Activated naive CD8-positive, alpha-beta T cell treated with anti-CD3 and anti-CD28 coated beads, Interleukin-2, amount 50 U/mL, for 24 hours (primary cell): Measurements from ENCODE around the gene PDCD5.
A peak's percentile ranks its signal among the peaks of the same experiment; 100 is the strongest.
"Not testable (repeated sequence)": the region's sequence is repeated elsewhere in the genome, so short reads cannot be mapped to it uniquely, and the experiment has no call there.

Experiments
- ATAC-seq: fragments of 150-1000 bp; cut with Tn5 transposase; one replicate; pipeline ENCODE4 v1.10.0; 2021
- DNase-seq: peaks from one replicate; pipeline ENCODE4 v3.0.0; 2021
- H3K27ac Mint-ChIP-seq: one replicate; pipeline ENCODE4 v1.8.0; 2021; ENCODE audit warnings: mild to moderate bottlenecking, mixed read lengths
- H3K27me3 Mint-ChIP-seq: one replicate; pipeline ENCODE4 v1.8.0; 2021; ENCODE audit warnings: mixed read lengths
- H3K36me3 Mint-ChIP-seq: one replicate; pipeline ENCODE4 v1.8.0; 2021; ENCODE audit warnings: low read depth, mixed read lengths
- H3K4me1 Mint-ChIP-seq: one replicate; pipeline ENCODE4 v1.8.0; 2021; ENCODE audit warnings: mixed read lengths
- H3K4me3 Mint-ChIP-seq: one replicate; pipeline ENCODE4 v1.8.0; 2021; ENCODE audit warnings: mild to moderate bottlenecking, moderate library complexity, mixed read lengths
- H3K9me3 Mint-ChIP-seq: one replicate; pipeline ENCODE4 v1.8.0; 2021; ENCODE audit warnings: mixed read lengths

The PDCD5 gene

DNA sequence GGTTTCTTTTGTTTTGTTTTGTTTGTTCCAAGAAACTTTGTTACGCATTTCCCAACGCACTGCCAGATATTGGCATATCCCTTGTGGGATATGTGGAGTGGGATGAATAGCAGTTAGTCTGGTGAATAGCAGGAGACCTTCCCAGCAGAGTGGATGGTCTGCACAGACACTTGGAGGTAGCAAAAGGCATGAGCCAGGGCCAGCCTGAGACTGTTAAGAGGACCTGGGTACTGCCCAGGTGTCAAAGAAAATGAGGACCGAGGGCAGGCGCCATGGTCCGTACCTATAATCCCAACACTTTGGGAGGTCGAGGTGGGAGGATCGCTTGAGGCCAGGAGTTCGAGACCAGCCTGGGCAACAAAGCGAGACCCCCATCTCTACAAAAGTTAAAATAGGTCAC lies 13.5 kb upstream of the PDCD5 start:
- H3K36me3 Mint-ChIP-seq: no peaks in the 10 kb centered on the region
- no peak for ATAC-seq
- no peak overlapping the region for H3K27ac Mint-ChIP-seq
- H3K9me3 Mint-ChIP-seq: no peaks in the 10 kb centered on the region
- no peak for DNase-seq
- H3K27me3 Mint-ChIP-seq: peaks cover 7% of the 10 kb centered on the region
- peaks cover under 1% of the 10 kb centered on the region for H3K4me1 Mint-ChIP-seq
- H3K4me3 Mint-ChIP-seq: no peak overlapping the region

DNA sequence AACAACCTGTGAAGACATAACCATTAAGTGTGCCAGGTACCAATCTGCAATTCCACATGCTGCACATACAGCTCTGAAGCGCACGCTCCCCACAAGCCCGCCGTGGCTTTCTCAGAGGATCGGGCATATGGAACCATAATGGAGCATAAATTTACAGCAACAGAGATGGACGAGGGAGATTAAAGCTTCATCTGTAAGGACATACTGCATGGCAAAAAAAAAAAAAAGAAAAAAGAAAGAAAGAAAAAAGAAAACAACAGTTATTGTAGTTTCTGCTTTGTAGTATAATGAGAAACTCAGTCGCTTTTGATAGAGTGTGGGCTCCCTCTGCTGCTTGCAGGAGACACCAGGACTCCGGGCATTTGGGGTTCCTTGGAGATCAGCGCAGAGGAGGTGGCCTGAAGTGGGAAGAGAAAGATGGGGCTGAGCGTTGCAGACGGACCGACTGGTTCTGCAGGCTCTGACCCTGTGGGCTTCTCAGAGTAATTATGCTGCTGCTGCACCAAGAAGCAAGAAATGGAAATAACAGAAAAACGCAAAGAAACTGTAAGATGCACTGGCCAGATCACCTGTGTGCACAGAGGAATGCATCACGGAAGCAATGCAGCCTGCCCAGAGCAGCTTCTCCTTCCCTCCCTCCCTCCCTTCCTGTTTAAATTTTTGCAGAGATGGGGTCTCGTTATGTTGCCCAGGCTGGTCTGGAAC lies 10.8 kb upstream of the PDCD5 start:
- no peak overlapping the region for H3K4me3 Mint-ChIP-seq
- H3K27ac Mint-ChIP-seq: no peak overlapping the region
- DNase-seq (peak; percentile 46), ATAC-seq (peak; percentile 76)
- peaks cover 9% of the 10 kb centered on the region for H3K4me1 Mint-ChIP-seq
- H3K9me3 Mint-ChIP-seq: no peaks in the 10 kb centered on the region
- H3K27me3 Mint-ChIP-seq: peaks cover 13% of the 10 kb centered on the region
- H3K36me3 Mint-ChIP-seq: no peaks in the 10 kb centered on the region

DNA sequence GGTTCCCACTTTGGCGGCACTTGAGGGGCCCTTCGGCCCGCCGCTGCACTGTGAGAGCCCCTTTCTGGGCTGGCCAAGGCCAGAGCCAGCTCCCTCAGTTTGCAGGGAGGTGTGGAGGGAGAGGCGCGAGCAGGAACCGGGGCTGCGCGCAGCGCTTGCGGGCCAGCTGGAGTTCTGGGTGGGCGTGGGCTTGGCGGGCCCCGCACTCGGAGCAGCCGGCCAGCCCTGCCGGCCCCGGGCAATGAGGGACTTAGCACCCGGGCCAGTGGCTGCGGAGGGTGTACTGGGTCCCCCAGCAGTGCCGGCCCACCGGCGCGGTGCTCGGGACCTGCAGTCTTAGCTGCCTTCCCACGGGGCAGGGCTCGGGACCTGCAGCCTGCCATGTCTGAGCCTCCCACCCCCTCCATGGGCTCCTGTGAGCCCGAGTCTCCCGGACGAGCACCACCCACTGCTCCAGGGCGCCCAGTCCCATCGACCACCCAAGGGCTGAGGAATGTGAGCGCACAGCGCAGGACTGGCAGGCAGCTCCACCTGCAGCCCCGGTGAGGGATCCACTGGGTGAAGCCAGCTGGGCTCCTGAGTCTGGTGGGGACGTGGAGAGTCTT lies 9.4 kb upstream of the PDCD5 start:
- not testable (repeated sequence) for H3K4me3 Mint-ChIP-seq, ATAC-seq, H3K36me3 Mint-ChIP-seq, H3K4me1 Mint-ChIP-seq, DNase-seq, H3K27ac Mint-ChIP-seq, H3K9me3 Mint-ChIP-seq
- H3K27me3 Mint-ChIP-seq: peaks cover 15% of the 10 kb centered on the region

DNA sequence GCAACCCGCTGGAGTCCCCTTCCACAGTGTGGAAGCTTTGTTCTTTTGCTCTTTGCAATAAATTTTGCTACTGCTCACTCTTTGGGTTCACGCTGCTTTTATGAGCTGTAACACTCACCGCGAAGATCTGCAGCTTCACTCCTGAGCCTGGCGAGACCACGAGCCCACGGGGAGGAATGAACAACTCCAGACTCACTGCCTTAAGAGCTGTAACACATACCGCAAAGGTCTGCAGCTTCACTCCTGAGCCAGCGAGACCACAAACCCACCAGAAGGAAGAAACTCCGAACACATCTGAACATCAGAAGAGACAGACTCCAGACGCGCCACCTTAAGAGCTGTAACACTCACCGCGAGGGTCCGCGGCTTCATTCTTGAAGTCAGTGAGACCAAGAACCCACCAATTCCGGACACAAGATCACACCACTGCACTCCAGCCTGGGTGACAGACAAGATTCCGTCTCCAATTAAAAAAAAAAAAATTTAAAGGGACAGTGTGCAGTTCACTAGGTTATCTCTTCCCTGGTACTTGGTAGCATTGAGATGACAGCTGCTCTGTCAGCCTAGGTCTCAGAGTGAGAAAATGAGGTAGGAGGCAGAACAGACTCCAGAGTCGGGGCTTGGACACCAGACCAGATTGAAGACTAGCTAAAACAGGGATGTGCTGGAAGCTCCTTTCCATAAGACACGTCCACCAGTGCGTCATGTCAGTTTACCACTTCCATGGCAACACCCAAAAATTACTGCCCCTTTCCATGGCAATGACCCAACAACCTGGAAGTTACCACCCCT lies 8.1 kb upstream of the PDCD5 start:
- H3K27me3 Mint-ChIP-seq: peaks cover 19% of the 10 kb centered on the region
- H3K4me1 Mint-ChIP-seq, H3K36me3 Mint-ChIP-seq, DNase-seq, H3K9me3 Mint-ChIP-seq: not testable (repeated sequence)
- H3K27ac Mint-ChIP-seq: peak overlapping the region; percentile 20
- H3K4me3 Mint-ChIP-seq: peak overlapping the region; percentile 68
- peak; percentile 62 for ATAC-seq

DNA sequence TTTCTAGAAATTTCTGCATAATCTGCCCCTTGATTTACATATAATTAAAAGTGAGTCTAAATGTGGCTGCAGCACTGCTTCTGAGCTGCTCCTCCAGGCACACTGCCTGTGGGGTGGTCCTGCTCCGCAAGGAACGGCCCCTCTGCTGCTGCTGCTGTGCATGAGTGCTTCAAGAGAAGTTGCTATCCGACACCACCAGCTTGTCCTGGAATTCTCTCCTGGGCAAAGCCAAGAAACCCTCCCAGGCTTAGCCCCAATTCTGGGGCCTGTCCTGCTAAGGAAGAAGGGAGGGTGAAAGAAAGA lies 7.5 kb upstream of the PDCD5 start:
- ATAC-seq: no peak
- no peak for DNase-seq
- Mint-ChIP-seq H3K9me3 (no peaks in the 10 kb centered on the region), H3K27ac (no peak overlapping the region), H3K36me3 (no peaks in the 10 kb centered on the region), H3K27me3 (peaks cover 19% of the 10 kb centered on the region), H3K4me3 (no peak overlapping the region), H3K4me1 (peaks cover 9% of the 10 kb centered on the region)

DNA sequence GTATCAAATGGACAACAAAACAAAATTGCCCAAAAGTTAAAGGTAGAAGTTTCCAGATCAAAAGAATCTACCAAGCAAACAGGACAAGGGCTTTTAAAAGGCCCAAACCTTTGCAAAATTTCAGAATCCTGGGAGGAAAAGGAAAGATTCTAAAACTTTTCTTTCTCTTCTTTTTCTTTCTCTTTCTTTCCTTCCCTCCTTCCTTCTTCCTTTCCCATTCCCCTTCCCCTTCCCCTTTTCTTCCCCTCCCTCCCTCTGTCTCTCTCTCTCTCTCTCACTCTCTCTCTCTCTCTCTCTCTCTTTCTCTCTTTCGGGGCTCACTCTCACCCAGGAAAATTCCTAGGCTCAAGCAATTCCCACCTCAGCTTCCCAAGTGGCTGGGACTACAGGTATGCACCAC lies 4.2 kb upstream of the PDCD5 start:
- Mint-ChIP-seq H3K27ac (no peak overlapping the region), H3K9me3 (no peaks in the 10 kb centered on the region), H3K36me3 (peaks cover 2% of the 10 kb centered on the region), H3K4me1 (peaks cover 12% of the 10 kb centered on the region), H3K27me3 (peaks cover 11% of the 10 kb centered on the region), H3K4me3 (no peak overlapping the region)
- ATAC-seq (no peak), DNase-seq (no peak)

DNA sequence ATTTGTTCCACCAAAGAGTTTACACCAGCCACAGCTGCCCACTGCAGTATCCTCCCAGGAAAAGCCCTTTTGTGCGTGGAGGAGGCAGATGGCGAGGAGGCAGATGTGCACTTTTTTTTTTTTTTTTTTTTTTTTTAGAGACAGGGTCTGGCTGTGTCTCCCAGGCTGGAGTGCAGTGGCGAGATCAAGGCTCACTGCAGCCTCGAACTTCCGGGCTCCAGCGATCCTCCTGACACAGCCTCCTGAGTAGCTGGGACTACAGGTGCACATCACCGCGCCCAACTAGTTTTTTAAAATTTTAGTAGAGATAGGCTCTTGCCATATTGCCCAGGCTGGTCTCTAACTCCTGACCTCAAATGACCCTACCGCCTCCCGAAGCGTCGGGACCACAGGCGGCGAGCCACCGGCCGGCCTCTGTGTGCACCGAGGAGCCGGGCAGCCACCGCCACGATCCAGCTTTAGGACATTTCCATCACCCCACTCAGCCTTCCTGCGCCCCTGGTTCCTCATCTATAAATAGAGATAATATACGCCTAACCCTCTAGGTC lies 563 bp upstream of the PDCD5 start:
- DNase-seq (no peak), ATAC-seq (no peak)
- Mint-ChIP-seq H3K27ac (peak overlapping the region; percentile 84), H3K4me1 (peaks cover 36% of the 10 kb centered on the region), H3K9me3 (no peaks in the 10 kb centered on the region), H3K27me3 (peaks cover 4% of the 10 kb centered on the region), H3K4me3 (peak overlapping the region; percentile 90), H3K36me3 (peaks cover 29% of the 10 kb centered on the region)

DNA sequence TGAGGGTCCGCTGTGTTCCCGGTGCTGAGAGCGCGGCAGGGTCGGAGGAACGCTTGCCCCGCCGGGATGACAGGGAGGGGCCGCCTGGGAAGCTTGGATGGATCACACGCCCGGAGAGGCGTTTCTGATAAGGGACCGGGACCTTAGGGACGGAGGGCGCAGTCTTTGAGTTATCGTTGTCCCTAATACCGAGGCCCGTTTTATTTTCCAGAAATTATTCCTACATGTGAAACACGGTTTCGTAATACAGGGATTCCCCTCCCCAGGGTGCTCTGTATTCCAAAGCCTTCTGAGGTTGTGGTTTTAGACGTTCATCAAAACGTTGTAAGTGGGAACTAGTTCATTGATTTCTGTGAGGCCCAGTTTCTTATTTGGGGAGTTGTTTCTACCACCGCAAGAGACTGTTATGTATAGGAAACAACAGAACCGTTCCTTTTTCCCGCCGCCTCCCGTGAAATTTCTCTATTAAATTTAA lies 752 bp downstream of the PDCD5 start:
- Mint-ChIP-seq H3K4me3 (peak overlapping the region; percentile 92), H3K4me1 (peaks cover 47% of the 10 kb centered on the region), H3K27ac (peak overlapping the region; percentile 87), H3K27me3 (peaks cover 4% of the 10 kb centered on the region), H3K9me3 (no peaks in the 10 kb centered on the region), H3K36me3 (peaks cover 42% of the 10 kb centered on the region)
- DNase-seq (no peak), ATAC-seq (no peak)

DNA sequence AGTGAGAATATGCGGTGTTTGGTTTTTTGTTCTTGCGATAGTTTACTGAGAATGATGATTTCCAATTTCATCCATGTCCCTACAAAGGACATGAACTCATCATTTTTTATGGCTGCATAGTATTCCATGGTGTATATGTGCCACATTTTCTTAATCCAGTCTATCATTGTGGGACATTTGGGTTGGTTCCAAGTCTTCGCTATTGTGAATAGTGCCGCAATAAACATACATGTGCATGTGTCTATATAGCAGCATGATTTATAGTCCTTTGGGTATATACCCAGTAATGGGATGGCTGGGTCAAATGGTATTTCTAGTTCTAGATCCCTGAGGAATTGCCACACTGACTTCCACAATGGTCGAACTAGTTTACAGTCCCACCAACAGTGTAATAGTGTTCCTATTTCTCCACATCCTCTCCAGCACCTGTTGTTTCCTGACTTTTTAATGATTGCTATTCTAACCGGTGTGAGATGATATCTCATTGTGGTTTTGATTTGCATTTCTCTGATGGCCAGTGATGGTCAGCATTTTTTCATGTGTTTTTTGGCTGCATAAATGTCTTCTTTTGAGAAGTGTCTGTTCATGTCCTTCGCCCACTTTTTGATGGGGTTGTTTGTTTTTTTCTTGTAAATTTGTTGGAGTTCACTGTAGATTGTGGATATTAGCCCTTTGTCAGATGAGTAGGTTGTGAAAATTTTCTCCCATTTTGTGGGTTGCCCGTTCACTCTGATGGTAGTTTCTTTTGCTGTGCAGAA lies 6.9 kb downstream of the PDCD5 start:
- not testable (repeated sequence) for ATAC-seq, H3K27ac Mint-ChIP-seq, H3K9me3 Mint-ChIP-seq, H3K4me3 Mint-ChIP-seq, H3K27me3 Mint-ChIP-seq, DNase-seq
- peaks cover 67% of the 10 kb centered on the region for H3K36me3 Mint-ChIP-seq
- peaks cover 35% of the 10 kb centered on the region for H3K4me1 Mint-ChIP-seq

DNA sequence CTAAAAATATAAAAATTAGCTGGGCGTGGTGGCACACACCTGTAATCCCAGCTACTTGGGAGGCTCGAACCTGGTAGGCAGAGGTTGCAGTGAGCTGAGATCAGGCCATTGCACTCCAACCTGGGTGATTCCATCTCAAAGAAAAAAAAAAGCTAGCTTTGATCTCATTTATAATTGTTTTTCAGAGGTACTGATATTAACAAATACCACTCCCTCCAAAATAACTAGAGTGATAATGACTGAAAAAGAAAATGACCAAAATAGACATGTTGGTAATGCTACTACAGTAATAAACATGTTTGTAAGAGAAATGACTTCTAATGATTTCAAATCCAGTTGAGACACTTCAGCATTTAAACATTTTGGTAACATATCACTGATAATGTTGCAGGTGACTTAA lies 13.0 kb downstream of the PDCD5 start:
- no peak for DNase-seq
- H3K9me3 Mint-ChIP-seq: no peaks in the 10 kb centered on the region
- H3K4me1 Mint-ChIP-seq: peaks cover 5% of the 10 kb centered on the region
- no peak for ATAC-seq
- no peaks in the 10 kb centered on the region for H3K27me3 Mint-ChIP-seq
- H3K4me3 Mint-ChIP-seq: no peak overlapping the region
- H3K36me3 Mint-ChIP-seq: peaks cover 57% of the 10 kb centered on the region
- no peak overlapping the region for H3K27ac Mint-ChIP-seq

DNA sequence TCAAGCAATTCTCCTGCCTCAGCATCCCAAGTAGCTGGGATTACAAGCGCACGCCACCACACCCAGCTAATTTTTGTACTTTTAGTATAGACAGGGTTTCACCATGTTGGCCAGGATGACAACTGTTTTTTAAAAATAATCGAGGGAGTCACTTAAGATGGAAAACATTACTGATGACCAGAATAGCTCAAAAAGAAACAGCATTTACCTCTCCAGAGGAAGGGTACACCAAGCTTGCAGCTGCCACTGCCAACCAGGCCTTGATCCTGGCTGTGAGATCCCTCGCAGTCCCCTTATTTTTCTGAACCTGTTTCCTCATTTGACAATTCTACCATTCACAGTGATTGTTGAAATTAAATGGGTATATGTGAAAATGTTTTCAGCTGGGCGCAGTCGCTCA lies 14.5 kb downstream of the PDCD5 start:
- no peaks in the 10 kb centered on the region for H3K9me3 Mint-ChIP-seq
- H3K4me3 Mint-ChIP-seq: no peak overlapping the region
- no peaks in the 10 kb centered on the region for H3K27me3 Mint-ChIP-seq
- peaks cover 61% of the 10 kb centered on the region for H3K36me3 Mint-ChIP-seq
- ATAC-seq (no peak), DNase-seq (no peak)
- H3K4me1 Mint-ChIP-seq: peaks cover 15% of the 10 kb centered on the region
- H3K27ac Mint-ChIP-seq: no peak overlapping the region

DNA sequence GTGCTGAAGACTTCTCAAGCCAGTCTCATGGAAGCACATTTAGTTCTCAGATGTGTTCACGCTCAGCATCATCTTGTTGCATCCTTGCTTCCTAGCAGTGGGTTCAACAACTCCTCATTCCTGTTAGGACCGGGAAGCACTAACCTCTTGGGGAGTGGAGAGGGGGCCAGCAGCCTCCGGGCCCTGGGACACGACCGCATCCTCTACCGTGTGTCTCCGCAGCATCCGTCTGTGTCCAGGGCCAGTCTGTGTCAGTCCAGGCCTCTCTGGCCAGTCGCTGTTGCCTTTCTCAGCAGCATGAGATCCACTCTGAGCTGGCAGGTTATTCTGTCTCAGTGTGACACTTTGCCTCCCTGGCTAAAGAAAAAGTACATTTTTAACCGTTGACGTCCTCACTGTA lies 17.0 kb downstream of the PDCD5 start:
- H3K27ac Mint-ChIP-seq: no peak overlapping the region
- H3K27me3 Mint-ChIP-seq: no peaks in the 10 kb centered on the region
- no peaks in the 10 kb centered on the region for H3K9me3 Mint-ChIP-seq
- peaks cover 52% of the 10 kb centered on the region for H3K36me3 Mint-ChIP-seq
- peaks cover 15% of the 10 kb centered on the region for H3K4me1 Mint-ChIP-seq
- no peak overlapping the region for H3K4me3 Mint-ChIP-seq
- DNase-seq (no peak), ATAC-seq (no peak)

DNA sequence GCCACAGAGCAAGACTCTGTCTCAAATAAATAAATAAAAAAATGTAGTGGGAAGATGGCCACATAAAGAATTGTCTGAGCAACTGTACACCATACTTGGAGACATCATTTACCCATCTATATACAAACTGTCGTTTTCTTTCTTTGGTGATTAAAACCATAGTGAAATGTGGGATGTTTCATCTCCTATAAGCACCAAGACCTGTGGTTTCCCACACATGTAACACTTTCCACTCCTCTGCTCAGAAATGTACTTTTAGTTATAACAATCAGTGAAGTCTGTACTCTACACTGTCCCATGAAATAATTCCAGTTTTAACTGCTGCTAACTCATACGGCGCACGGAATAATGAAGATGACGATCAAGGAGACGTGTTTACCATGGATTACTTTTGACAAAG lies 18.3 kb downstream of the PDCD5 start:
- Mint-ChIP-seq H3K36me3 (peaks cover 44% of the 10 kb centered on the region), H3K4me3 (no peak overlapping the region), H3K27me3 (no peaks in the 10 kb centered on the region), H3K4me1 (peaks cover 15% of the 10 kb centered on the region), H3K27ac (peak overlapping the region; percentile 50), H3K9me3 (no peaks in the 10 kb centered on the region)
- ATAC-seq: peak; percentile 90
- no peak for DNase-seq

DNA sequence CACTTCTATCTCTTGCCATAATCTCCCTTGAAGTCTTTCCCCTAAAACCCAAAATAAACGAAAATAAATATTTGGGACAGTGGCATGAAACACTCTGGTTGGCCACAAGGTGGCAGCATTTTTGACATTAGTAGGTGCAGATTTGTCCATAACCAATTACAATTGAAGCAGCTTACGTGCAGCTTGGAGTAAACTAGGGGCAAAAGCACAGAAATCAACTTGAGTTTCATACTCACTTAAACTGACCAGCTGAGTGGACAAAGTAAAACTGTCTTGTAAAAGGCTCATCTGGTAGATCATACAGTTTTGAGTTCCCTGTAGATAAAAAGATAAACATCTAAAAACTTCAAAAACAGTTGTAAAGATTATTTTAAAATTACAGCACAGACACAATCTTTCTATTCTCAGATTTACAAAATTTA lies 18.8 kb downstream of the PDCD5 start:
- Mint-ChIP-seq H3K27me3 (no peaks in the 10 kb centered on the region), H3K9me3 (no peaks in the 10 kb centered on the region), H3K4me1 (peaks cover 15% of the 10 kb centered on the region), H3K36me3 (peaks cover 39% of the 10 kb centered on the region), H3K27ac (peak overlapping the region; percentile 50), H3K4me3 (no peak overlapping the region)
- DNase-seq: peak; percentile 42
- peak; percentile 51 for ATAC-seq
